Upper lobe of left lung (tissue), 4 donors: ENCODE data around the gene GK2.

Experiments used
- EP300 ChIP-seq, 4 donors: sonication (generic); formaldehyde crosslinking; IDR thresholded peaks; one replicate each; pipeline ENCODE4 v1.5.1; 2017; ENCODE audit warnings: antibody characterized with exemption in 4 of 4, control low read depth in 2 of 4
- POLR2A ChIP-seq, 4 donors: fragments of 450-650 bp; IDR thresholded peaks; one replicate each; pipeline ENCODE4 v1.5.1; 2016 to 2017; ENCODE audit warnings: antibody characterized with exemption in 4 of 4, mild to moderate bottlenecking in 2 of 4
- POLR2AphosphoS5 ChIP-seq, 2 donors: sonication (generic); formaldehyde crosslinking; IDR thresholded peaks; one replicate each; pipeline ENCODE4 v1.5.1; 2017; ENCODE audit warnings: antibody characterized with exemption in 2 of 2
- TF ChIP-seq, protein P1 (sequence below), 6 experiments: fragments of 450-650 bp in 4 of 6; fragments of 200-600 bp in 2 of 6; sonication (generic) in 2 of 6; IDR thresholded peaks; one replicate each; pipeline ENCODE4 v1.5.1; 2016 to 2019; ENCODE audit warnings: antibody characterized with exemption in 6 of 6

DNA sequence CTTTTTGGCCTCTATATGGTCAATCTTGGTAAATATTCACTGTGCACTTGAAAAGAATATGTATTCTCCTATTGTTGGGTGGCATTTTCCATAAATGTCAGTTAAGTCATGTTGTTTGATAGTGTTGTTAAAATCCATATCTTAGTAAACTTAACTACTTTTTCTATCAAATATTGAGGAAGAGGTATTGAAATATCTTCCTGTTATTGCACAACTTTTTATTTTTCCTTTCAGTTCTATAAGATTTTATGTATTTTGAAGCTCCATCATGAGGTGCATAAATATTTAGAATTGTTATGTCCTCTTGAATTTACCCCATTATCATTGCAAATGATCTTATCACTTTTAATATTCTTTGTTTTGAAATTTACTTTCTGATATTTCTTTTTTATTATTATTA, 3.4 kb downstream of the GK2 start:
- TF ChIP-seq POLR2A (IDR thresholded peaks at IDR 0.05) (no peak), POLR2AphosphoS5 (IDR thresholded peaks at IDR 0.05) (no peak), EP300 (IDR thresholded peaks at IDR 0.05) (no peak)
- TF ChIP-seq, protein P1, sequence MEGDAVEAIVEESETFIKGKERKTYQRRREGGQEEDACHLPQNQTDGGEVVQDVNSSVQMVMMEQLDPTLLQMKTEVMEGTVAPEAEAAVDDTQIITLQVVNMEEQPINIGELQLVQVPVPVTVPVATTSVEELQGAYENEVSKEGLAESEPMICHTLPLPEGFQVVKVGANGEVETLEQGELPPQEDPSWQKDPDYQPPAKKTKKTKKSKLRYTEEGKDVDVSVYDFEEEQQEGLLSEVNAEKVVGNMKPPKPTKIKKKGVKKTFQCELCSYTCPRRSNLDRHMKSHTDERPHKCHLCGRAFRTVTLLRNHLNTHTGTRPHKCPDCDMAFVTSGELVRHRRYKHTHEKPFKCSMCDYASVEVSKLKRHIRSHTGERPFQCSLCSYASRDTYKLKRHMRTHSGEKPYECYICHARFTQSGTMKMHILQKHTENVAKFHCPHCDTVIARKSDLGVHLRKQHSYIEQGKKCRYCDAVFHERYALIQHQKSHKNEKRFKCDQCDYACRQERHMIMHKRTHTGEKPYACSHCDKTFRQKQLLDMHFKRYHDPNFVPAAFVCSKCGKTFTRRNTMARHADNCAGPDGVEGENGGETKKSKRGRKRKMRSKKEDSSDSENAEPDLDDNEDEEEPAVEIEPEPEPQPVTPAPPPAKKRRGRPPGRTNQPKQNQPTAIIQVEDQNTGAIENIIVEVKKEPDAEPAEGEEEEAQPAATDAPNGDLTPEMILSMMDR (IDR thresholded peaks at IDR 0.05) = no peak
